Esophagus (tissue), 2 donors: ENCODE data around the gene KIF11. TPM values are rescaled to one million over a fixed set of nuclear protein-coding genes. Genes with fewer than 3 reads are reported as not detected.
"Not testable (repeated sequence)": the region's sequence is repeated elsewhere in the genome, so short reads cannot be mapped to it uniquely, and the experiment has no call there.

Experiments
- H3K27ac ChIP-seq, 2 donors: one replicate each; pipeline ENCODE4 v1.5.1; 2013; ENCODE audit warnings: low read depth in 2 of 2, mild to moderate bottlenecking in 2 of 2, inconsistent platforms in 1 of 2, low read length in 1 of 2, moderate library complexity in 1 of 2
- H3K27me3 ChIP-seq, 2 donors: one replicate each; pipeline ENCODE4 v1.6.1; 2013; ENCODE audit warnings: low read length in 2 of 2, control low read depth in 1 of 2, mild to moderate bottlenecking in 1 of 2; ENCODE audit not compliant: insufficient read depth in 2 of 2, control insufficient read depth in 1 of 2
- H3K36me3 ChIP-seq, 2 donors: one replicate each; pipeline ENCODE4 v1.6.1; 2013; ENCODE audit warnings: low read length in 1 of 2; ENCODE audit not compliant: control insufficient read depth in 2 of 2, insufficient read depth in 2 of 2
- H3K4me1 ChIP-seq, 2 donors: one replicate each; pipeline ENCODE4 v1.6.1; 2013; ENCODE audit warnings: low read length in 1 of 2; ENCODE audit not compliant: control insufficient read depth in 2 of 2, insufficient read depth in 2 of 2
- H3K4me3 ChIP-seq, 2 donors: one replicate each; pipeline ENCODE4 v1.5.1; 2013; ENCODE audit warnings: low read length in 2 of 2, mild to moderate bottlenecking in 2 of 2, low read depth in 1 of 2, moderate library complexity in 1 of 2
- H3K9me3 ChIP-seq, 2 donors: one replicate each; pipeline ENCODE4 v1.6.1; 2013; ENCODE audit warnings: mild to moderate bottlenecking in 2 of 2, low read depth in 1 of 2, low read length in 1 of 2, moderate library complexity in 1 of 2; ENCODE audit not compliant: control insufficient read depth in 2 of 2, insufficient read depth in 1 of 2
- WGBS, 2 donors: extraction: QIAGEN DNeasy Blood & Tissue Kit; methylation state at CpG; one replicate each; pipeline ENCODE4 v1.1.7; 2013; 5-methylcytosine and 5-hydroxymethylcytosine counted together
- polyA plus RNA-seq, 2 donors: library from polyadenylated mRNA; stranded (reverse); fragments of 200-250 nt; gene quantifications; one replicate each; pipeline ENCODE4 v1.2.3, GENCODE V29; 2013
- donor health status: healthy with polysubstance abuse.
- donor health status: Bipolar disorder and iron deficiency.

KIF11 gene
- polyA plus RNA-seq, 2 donors = 4.1 to 7.1 TPM

- H3K4me3 ChIP-seq, H3K9me3 ChIP-seq, H3K4me1 ChIP-seq, H3K27ac ChIP-seq, H3K27me3 ChIP-seq, H3K36me3 ChIP-seq: not testable (repeated sequence)
- WGBS, 2 donors = 82 to 91% methylated on average over 6 of the region's 6 CpGs
Measured at GRCh38 chr10:92582347-92582746, 10.6 kb upstream of the KIF11 start.

DNA sequence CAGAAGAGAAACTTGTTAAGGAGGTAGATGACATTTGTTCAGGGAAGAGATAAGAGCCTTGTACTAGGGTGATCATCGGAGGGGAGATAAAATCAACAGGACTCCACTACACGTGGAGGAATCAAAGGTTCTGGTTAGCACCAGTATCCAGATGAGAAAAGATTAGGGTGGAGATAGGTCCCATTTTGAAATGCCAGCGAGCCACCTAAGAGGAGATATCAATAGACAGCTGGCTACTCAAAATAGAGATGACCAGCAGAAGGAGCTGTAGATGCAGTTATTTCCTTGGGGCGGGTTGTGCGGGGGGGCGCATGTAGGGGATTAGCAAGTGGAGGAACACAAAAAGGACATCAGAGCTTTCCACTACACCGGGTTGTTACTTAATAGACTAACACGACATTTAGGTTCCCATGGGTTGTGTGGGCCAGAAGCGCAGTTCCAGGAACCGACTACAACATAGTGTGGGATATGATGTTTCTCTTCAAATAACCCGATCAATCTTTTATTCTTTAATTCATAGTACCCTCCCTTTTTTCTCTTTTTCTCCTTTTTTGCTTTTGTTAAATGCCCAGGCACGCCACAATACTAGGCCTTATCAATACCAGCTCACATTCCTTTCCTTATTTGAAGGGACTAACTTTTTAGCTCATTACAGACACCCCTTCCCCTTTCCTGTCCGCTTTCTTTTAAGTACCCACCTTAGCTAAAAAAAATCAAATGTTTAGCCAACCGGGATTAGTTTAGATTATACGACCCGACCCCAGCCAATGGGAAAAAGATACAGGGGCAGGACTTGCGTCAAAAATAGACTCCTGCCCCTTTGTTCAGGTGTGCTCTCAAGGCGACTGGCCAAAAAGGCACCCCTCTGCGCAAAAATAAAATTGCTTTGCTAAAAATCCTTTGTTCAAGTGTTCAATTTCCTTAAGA, 2.0 kb upstream of the KIF11 start:
- Histone ChIP-seq H3K27ac (peak overlapping the region; percentile 94 to 96), H3K9me3 (no peaks in the 10 kb centered on the region), H3K27me3 (no peaks in the 10 kb centered on the region), H3K36me3 (no peaks in the 10 kb centered on the region), H3K4me1 (no peaks in the 10 kb centered on the region), H3K4me3 (peak overlapping the region in 1 of 2 donors; percentile 82)
- 45 to 49% methylated on average over 19 of the region's 19 CpGs for WGBS, 2 donors

DNA sequence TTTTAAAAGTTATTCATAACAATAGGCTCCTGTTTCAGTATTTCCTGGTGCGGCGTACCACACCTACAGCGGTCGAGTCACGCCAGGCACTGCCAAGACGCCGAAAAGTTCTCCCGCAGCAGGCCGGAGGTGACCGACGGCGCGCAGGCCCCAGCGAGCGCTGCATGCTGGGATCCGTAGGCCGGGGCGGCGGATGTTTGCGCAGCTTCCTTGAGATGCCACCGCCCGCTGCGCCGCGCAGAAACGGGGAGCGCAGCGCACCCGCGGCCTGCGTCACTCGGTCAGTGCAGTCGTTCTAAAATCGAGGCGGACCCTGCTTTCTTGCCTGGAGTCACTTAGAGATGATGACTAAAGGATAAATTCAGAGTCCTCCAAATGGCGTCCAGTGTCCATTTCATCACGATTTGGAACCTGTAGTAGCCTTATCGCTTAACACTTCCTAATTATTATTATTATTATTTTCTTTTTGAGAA, 1.3 kb upstream of the KIF11 start:
- Histone ChIP-seq H3K27ac (peak overlapping the region; percentile 94 to 96), H3K9me3 (no peaks in the 10 kb centered on the region), H3K27me3 (no peaks in the 10 kb centered on the region), H3K4me1 (no peaks in the 10 kb centered on the region), H3K36me3 (no peaks in the 10 kb centered on the region), H3K4me3 (peak overlapping the region; percentile 36 to 82)
- 0% methylated on average over 38 of the region's 38 CpGs for WGBS, 2 donors

DNA sequence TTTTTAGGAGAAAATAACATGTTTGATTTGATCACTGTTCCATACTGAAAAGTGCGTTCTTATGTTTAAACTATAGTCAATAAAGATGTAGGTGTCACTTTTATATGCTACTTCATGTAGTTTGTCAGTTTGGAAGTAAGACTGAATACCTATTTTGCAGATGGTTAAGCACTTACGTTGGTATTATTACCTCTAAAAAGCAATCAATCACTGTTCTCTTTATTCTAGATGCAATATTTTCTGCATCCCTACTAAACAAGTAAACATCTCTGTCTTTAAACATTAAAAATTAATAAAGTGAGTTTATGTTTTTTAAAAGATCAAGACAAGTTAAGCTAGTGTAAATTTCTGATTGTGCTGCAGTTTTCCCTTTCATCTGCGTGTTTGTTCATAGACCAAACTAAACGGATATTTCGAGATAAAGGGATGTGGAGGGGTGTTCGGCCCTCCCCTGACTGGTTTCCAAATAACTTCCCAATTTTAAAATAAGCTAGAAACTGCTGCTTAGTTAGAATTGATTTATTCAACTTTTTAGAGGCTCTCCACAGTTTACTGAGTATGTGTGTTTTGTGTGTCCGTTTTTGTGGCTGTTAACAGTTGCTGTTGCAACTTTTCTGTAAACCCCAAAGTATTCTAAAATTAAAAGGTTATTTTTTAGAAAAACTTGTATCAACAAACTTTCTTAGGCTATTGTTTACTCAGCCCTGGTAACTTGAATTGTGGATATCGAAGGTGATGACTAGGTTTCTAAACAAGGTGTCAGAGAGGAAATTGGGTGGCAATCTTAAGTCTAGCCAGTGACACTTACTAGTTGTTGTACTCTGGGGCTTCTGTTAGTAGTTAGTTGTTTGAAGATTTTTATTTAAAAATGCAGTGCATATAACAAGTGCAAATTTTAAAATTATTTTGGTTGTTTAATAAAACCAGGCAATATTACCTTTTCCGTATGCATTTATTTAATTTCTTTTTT, 974 bp downstream of the KIF11 start:
- peak overlapping the region in 1 of 2 donors; percentile 84 for H3K27ac ChIP-seq
- H3K9me3 ChIP-seq = no peaks in the 10 kb centered on the region
- no peaks in the 10 kb centered on the region for H3K27me3 ChIP-seq
- H3K36me3 ChIP-seq = no peaks in the 10 kb centered on the region
- WGBS, 2 donors = 9 to 11% methylated on average over 9 of the region's 9 CpGs
- H3K4me3 ChIP-seq = peak overlapping the region; percentile 82
- H3K4me1 ChIP-seq = no peaks in the 10 kb centered on the region

DNA sequence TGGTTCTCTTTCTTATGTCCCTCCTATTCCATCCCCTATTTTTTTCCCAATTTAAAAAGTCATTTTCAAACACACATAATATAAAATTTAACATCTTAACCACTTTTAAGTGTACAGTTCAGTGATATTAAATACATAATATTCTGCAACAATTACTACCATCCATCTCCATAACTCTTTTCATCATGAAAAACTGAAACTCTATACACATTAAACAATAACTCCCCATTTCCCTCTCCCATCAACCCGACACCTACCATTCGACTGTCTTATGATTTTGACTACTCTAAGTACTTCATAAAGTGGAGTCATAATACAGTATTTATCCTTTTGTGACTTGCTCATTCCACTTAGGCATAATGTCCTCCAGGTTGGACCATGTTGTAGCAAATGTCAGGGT, 2.6 kb downstream of the KIF11 start:
- H3K9me3 ChIP-seq = no peaks in the 10 kb centered on the region
- no peaks in the 10 kb centered on the region for H3K36me3 ChIP-seq
- H3K4me1 ChIP-seq = no peaks in the 10 kb centered on the region
- 89 to 92% methylated on average over 2 of the region's 2 CpGs for WGBS, 2 donors
- no peaks in the 10 kb centered on the region for H3K27me3 ChIP-seq
- no peak overlapping the region for H3K4me3 ChIP-seq
- no peak overlapping the region for H3K27ac ChIP-seq

- Histone ChIP-seq H3K27me3 (no peaks in the 10 kb centered on the region), H3K9me3 (no peaks in the 10 kb centered on the region), H3K27ac (no peak overlapping the region), H3K4me3 (no peak overlapping the region), H3K36me3 (no peaks in the 10 kb centered on the region), H3K4me1 (no peaks in the 10 kb centered on the region)
- 95 to 96% methylated on average over 1 of the region's 1 CpG for WGBS, 2 donors
Measured at GRCh38 chr10:92598321-92598720, 5.4 kb downstream of the KIF11 start.

DNA sequence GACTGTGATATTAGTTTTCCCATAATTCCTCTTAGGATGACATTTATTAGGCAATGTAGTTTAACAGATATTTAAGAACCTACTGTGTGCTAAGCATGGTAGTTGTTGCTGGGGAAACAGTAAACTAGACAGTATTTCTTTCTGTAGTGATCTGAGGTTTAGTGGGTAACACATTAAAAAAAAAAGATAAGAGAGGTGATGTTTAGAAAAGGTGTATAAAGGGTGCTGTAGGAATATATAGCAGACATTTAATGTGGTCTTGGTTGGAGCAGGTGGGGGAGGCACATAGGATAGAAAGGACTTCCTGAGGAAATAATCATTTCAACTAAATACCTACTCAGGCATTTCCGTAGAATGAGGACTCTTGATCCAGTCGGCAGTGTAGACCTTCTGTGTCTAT, 11.9 kb downstream of the KIF11 start:
- Histone ChIP-seq H3K4me1 (no peaks in the 10 kb centered on the region), H3K36me3 (no peaks in the 10 kb centered on the region), H3K4me3 (no peak overlapping the region), H3K27me3 (no peaks in the 10 kb centered on the region), H3K9me3 (no peaks in the 10 kb centered on the region), H3K27ac (no peak overlapping the region)
- WGBS, 2 donors = 70 to 80% methylated on average over 2 of the region's 2 CpGs

GRCh38 chr10:92615515-92615914, 22.6 kb downstream of the KIF11 start:
- 98 to 100% methylated on average over 3 of the region's 3 CpGs for whole genome bisulfite sequencing, 2 donors
- H3K27ac ChIP-seq = no peak overlapping the region
- no peak overlapping the region for H3K4me3 ChIP-seq
- no peaks in the 10 kb centered on the region for H3K9me3 ChIP-seq
- H3K4me1 ChIP-seq = no peaks in the 10 kb centered on the region
- H3K36me3 ChIP-seq = peaks cover 0 to under 1% of the 10 kb centered on the region in 2 donors
- H3K27me3 ChIP-seq = no peaks in the 10 kb centered on the region

GRCh38 chr10:92619368-92619767, 26.4 kb downstream of the KIF11 start:
- Histone ChIP-seq H3K36me3 (peaks cover 0 to 2% of the 10 kb centered on the region in 2 donors), H3K27ac (no peak overlapping the region), H3K4me1 (no peaks in the 10 kb centered on the region), H3K4me3 (no peak overlapping the region), H3K27me3 (no peaks in the 10 kb centered on the region), H3K9me3 (no peaks in the 10 kb centered on the region)
